DMS 273 treated with DMSO at 0.1 percent for 48 hours (cell line): ENCODE measurements around the gene OR10H5.
"Not testable (repeated sequence)": the region's sequence is repeated elsewhere in the genome, so short reads cannot be mapped to it uniquely, and the experiment has no call there.

Experiments used
- DNase-seq: peaks from one replicate; lab custom pipeline; 2025; lab: John Stamatoyannopoulos, UW

The OR10H5 gene

GRCh38 chr19:15811476-15811875 lies 24.0 kb downstream of the OR10H5 start:
- no peak for DNase-seq

- DNase-seq = no peak
Observed at GRCh38 chr19:15812060-15812722, 24.7 kb downstream of the OR10H5 start.

GRCh38 chr19:15813916-15814315 lies 26.5 kb downstream of the OR10H5 start:
- no peak for DNase-seq

DNA sequence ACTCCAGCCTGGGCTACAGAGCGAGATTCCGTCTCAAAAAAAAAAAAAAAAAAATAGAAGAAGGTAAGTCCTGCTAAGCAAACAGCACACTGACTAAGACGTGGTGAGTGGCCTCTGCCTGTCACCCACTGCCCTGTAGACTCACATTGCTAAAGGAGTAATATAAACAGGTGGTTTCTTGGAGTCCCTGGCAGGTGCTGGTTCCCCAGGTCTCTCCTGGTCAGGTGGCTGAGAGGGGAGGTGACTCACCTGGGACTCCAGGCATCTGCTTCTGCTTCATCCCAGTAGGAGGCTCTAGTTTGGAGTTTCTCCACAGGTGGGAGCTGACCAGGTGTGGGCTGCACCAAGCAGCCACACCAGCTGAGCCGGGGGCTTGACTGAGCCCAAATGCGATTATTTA lies 27.8 kb downstream of the OR10H5 start, which contains the start of gene OR10H1:
Gene OR10H1, minus strand, starts transcription at position 359 of the 400 bp plus-strand sequence. CDS start 7,627 bp downstream, outside the sequence.
- DNase-seq = no peak

DNA sequence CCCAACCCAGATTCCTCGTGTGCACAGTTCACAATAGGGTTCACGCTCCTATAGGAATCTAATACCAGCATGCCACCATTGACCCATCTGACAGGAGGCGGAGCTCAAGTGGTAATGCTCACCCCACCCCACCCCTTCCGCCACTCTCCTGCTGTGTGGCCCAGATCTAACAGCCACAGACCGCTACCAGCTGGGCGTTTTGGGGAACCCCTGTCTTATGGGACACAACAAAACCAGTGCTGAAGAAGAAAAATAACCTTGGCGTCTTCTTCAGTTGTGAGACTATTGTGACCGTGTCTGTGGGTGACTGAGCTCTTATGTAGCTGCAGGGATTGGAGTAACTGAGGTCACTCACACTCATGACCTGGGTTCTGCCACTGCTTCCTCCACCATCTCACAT lies 33.2 kb downstream of the OR10H5 start:
- DNase-seq = no peak

GRCh38 chr19:15825753-15826152 lies 38.3 kb downstream of the OR10H5 start:
- no peak for DNase-seq

DNA sequence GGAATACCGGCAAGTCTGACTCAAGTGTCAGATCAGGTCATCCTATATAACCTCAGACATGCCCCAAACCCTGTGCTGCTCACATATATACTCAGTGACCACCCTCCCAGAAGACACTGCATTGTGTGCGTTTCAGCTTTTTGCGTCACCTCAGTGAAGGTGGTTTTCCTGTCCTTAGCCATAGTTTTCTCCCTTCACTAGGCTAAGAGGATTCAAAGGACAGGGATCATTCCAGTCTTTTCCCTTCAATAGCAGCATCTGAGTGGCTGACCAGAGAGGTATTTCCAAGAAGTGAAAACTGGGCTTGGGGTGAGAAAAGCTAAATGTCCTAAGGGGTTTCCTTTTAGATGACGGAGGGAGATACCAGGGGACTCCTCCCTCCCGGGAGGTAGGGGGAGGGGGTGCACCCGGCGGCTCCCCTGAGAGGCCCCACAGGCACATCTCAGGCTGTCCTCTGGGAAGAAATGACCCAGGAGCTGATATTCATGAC lies 40.7 kb downstream of the OR10H5 start:
- no peak for DNase-seq

- not testable (repeated sequence) for DNase-seq
Observed at GRCh38 chr19:15828611-15829305, 41.3 kb downstream of the OR10H5 start.

GRCh38 chr19:15829306-15829698 lies 41.8 kb downstream of the OR10H5 start:
- no peak for DNase-seq

- DNase-seq = no peak
Observed at GRCh38 chr19:15829786-15830185, 42.3 kb downstream of the OR10H5 start.

DNA sequence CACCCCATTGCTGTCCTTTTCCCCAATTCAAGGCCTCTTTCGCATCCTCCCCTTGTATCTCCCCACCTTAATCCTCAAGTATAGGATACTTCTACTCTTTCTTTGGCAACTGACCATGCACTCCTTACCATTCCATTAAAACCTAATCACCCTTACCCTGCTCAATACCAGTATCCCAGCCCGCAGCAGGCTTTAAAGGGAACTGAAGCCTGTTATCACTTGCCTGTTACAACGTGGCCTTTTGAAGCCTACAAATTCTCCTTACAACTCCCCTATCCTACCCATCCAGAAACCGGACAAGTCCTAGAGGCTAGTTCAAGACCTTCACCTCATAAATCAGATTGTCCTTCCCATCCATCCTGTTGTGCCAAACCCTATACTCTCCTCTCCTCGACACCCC lies 44.2 kb downstream of the OR10H5 start:
- DNase-seq = no peak

- not testable (repeated sequence) for DNase-seq
Observed at GRCh38 chr19:15834232-15834631, 46.8 kb downstream of the OR10H5 start.

DNA sequence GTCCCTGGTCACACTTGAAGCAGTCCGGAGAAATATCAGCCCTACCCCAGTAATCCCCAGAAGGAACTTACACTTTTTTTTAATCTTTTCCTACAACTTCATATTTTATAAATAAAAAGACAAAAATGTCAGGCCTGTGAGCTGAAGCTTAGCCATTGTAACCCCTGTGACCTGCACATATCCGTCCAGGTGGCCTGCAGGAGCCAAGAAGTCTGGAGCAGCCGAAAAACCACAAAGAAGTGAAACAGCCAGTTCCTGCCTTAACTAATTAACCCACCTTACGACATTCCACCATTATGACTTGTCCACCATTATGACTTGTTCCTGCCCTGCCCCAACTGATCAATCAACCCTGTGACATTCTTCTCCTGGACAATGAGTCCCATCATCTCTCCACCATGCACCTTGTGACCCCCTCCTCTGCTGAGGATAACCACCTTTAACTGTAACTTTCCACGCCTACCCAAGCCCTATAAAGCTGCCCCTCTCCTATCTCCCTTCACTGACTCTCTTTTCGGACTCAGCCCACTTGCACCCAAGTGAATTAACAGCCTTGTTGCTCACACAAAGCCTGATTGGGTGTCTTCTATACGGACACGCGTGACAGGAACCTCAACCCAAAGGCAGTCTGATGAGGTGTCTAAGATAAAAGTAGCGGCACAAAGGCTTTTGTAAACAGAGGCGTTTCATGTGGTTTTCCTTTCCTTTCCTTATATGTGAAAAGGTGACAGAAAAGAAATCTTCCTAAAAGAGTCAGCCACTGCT lies 48.3 kb downstream of the OR10H5 start:
- DNase-seq = not testable (repeated sequence)

- DNase-seq = peak; percentile 35
Observed at GRCh38 chr19:15836330-15837220, 49.1 kb downstream of the OR10H5 start.

- DNase-seq = no peak
Observed at GRCh38 chr19:15837221-15837731, 49.8 kb downstream of the OR10H5 start.

DNA sequence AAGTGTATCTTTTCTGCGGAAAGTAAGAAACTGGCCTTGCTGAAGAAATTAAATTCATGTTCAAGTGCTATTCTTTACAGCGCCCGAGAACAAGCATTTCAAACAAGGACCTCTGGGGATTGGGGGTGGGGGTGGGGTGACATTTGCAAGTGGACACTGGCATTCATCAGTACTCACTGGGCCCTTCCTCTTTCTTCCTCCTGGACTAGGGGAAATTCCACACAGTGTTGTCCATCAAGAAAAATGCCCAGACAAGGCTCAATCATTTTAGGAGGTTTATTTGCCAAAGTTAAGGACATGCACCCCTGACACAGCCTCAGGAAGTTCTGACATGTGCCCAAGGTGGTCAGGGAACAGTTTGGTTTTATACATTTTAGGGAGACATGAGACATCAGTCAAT lies 50.9 kb downstream of the OR10H5 start:
- no peak for DNase-seq

DNA sequence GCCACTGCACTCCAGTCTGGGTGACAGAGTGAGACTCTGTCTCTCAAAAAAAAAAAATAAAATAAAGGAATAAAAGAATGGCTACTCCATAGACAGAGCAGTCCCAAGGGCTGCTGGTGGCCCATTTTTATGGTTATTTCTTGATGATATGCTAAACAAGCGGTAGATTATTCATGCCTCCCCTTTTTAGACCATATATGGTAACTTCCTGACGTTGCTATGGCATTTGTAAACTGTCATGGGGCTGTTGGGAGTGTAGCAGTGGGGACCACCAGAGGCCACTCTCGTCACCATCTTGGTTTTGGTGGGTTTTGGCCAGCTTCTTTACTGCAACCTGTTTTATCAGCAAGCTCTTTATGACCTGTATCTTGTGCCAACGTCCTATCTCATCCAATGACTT lies 52.4 kb downstream of the OR10H5 start:
- DNase-seq = not testable (repeated sequence)

GRCh38 chr19:15840833-15841232 lies 53.4 kb downstream of the OR10H5 start:
- DNase-seq = no peak

DNA sequence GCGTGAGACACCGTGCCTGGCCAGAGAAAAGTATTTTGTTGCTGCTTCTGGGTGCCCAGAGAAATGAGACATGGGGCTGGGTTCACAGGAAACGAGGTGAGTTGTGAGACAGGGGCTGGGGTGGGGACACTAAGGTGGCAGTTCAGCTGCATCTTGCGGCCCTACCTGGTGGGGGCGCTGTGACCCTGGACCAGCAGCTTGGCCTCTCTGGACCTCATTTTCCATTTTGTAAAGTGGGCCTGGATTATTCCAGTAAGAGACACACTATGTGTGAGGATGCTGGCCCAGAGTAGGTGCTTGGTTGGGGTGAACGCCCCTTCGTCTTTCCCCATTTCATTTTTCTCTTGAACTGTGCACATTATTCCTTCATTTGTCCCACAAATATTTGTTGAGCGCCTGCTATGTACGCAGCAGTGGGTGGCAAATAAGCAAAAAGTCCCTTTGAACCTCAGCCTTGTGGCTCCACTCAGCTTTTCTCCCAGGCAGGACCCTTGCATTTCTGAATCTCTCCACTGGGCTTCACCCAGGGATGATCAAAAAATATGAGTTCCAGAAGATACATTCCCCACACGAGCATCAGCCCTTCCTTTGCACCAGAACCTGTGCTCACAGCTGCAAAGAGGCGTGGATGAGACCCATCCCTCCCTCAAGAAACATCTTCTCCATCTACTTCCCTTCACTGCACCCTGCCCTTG lies 54.6 kb downstream of the OR10H5 start:
- no peak for DNase-seq

DNA sequence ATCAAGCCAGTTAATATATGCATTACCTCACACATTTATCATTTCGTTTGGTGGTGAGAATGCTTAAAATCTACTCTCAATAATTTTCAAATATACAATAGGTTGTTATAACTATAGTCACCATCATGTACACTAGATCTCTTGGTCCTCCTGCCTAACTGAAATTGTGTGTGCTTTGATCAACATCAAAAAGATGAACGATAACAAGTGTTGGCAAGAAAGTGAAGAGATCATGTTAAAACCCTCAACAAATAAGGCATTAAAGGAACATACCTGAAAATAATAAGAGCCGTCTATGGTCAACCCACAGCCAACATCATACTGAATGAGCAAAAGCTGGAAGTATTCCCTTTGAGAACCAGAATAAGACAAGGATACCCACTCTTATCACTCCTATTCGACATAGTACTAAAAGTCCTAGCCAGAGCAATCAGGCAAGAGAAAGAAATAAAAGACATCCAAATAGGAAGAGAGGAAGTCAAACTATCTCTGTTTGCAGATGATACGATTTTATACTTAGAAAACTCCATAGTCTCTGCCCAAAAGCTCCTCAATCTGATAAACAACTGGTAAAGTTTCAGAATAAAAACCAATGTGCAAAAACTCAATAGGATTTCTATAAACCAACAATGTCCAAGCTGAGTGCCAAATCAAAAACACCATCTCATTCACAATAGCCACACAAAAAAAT lies 55.9 kb downstream of the OR10H5 start:
- DNase-seq = no peak
